ENCODE data around the gene ASCC1. TPM values are rescaled to one million over a fixed set of nuclear protein-coding genes. Genes with fewer than 3 reads are reported as not detected.
A peak's percentile ranks its signal among the peaks of the same experiment; 100 is the strongest.

ASCC1 gene
- total RNA-seq, 2 donors from 2014 or later: 27.2 to 37.0 TPM

DNA sequence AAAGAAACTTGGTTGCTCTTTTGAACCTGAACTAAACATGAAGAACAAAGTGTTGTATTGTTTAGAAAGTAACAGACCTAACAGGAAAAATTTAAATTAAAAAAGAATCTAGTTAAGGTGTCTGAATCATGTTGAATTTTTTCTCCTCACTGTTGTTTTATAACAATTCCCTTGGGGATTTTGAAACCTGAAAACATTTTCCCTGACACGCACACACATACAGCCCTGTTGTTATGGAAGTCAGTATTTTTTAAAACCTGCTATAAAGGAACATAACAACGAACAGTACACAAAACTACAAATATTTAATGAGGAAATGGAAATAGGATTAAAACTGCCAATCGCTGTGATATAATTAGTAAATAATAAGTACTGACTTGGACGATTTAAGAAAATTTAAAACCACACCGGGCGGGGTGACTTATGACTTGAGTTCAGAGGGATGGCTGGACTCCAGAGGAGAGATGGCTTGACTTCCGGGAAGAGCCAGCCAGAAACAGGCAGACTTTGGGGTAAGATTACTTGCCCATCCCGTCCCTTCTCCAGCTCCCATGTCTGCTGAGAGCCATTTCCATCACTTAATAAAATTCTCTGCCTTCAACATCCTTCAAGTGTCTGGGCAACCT lies 111.5 kb downstream of the ASCC1 start:
- peaks cover 0 to 26% of the 10 kb centered on the region in 2 donors for H3K4me1 ChIP-seq
- no peaks in the 10 kb centered on the region for H3K27me3 ChIP-seq
- H3K9me3 ChIP-seq: no peaks in the 10 kb centered on the region
- DNase-seq (ENCODE audit: low spot score): no peak
- peak overlapping the region; percentile 47 to 82 for H3K27ac ChIP-seq
- H3K36me3 ChIP-seq: peaks cover 23% of the 10 kb centered on the region
- TF ChIP-seq CTCF (IDR thresholded peaks at IDR 0.05): no peak
- no peak overlapping the region for H3K4me3 ChIP-seq

GRCh38 chr10:72099600-72099921 lies 116.5 kb downstream of the ASCC1 start:
- peaks cover 31% of the 10 kb centered on the region for H3K36me3 ChIP-seq
- H3K9me3 ChIP-seq: no peaks in the 10 kb centered on the region
- peak overlapping the region in 1 of 2 donors; percentile 86 for H3K27ac ChIP-seq
- H3K4me3 ChIP-seq: no peak overlapping the region
- peaks cover 0 to 22% of the 10 kb centered on the region in 2 donors for H3K4me1 ChIP-seq
- DNase-seq (ENCODE audit: low spot score): no peak
- no peak for TF ChIP-seq CTCF (IDR thresholded peaks at IDR 0.05)
- no peaks in the 10 kb centered on the region for H3K27me3 ChIP-seq

DNA sequence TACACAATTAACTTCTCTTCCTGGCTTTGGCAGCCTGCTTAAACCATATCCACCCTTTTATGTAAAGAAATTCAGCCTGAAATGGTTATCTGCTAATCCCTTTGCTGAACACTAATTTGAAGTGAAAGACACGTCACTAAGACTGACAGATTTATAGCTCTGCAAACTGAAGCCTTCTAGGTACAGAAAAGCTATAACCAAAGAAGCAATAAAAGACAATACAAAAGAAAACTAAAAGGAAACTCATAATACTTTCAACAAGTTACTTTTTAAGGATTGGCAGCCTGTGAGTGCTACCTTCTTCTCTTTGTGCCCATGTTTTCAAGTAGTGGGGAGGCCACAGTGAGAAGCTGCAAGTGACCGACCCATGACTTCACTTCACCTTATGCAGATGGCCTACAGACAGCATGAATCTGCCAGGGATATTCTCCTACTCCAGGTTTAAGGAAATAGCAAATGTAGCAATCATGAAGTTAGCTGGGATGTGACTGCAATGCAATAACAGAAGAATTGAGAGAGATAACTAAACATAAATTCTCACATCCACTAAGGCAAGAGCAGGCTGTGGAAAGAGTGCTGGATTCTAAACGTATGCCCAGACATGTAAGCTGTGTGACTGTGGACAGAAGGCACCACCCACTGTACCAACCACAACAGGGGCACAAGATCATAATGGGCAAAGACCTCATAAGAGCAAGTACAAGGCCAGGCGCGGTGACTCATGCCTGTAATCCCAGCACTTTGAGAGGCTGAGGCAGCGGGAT lies 117.1 kb downstream of the ASCC1 start:
- Histone ChIP-seq H3K4me3 (no peak overlapping the region), H3K36me3 (peaks cover 31% of the 10 kb centered on the region), H3K4me1 (peaks cover 0 to 19% of the 10 kb centered on the region in 2 donors), H3K27me3 (no peaks in the 10 kb centered on the region), H3K9me3 (no peaks in the 10 kb centered on the region), H3K27ac (peak overlapping the region; percentile 64 to 86)
- no peak for TF ChIP-seq CTCF (IDR thresholded peaks at IDR 0.05)
- DNase-seq (ENCODE audit: low spot score): no peak

- Histone ChIP-seq H3K27ac (peak overlapping the region; percentile 64 to 86), H3K4me1 (peaks cover 0 to 19% of the 10 kb centered on the region in 2 donors), H3K27me3 (no peaks in the 10 kb centered on the region), H3K4me3 (no peak overlapping the region), H3K36me3 (peaks cover 31% of the 10 kb centered on the region), H3K9me3 (no peaks in the 10 kb centered on the region)
- no peak for DNase-seq (ENCODE audit: low spot score)
- no peak for TF ChIP-seq CTCF (IDR thresholded peaks at IDR 0.05)
Measured at GRCh38 chr10:72098301-72098835, 117.7 kb downstream of the ASCC1 start.

- H3K27me3 ChIP-seq: no peaks in the 10 kb centered on the region
- H3K4me1 ChIP-seq: peaks cover 0 to 19% of the 10 kb centered on the region in 2 donors
- H3K4me3 ChIP-seq: no peak overlapping the region
- no peak for TF ChIP-seq CTCF (IDR thresholded peaks at IDR 0.05)
- H3K27ac ChIP-seq: peak overlapping the region; percentile 64 to 86
- H3K36me3 ChIP-seq: peaks cover 29% of the 10 kb centered on the region
- DNase-seq (ENCODE audit: low spot score): peak; percentile 78
- H3K9me3 ChIP-seq: no peaks in the 10 kb centered on the region
Measured at GRCh38 chr10:72097448-72098300, 118.4 kb downstream of the ASCC1 start.
